Brain microvascular endothelial cell (primary cell): Measurements from ENCODE around the gene DICER1.

Source experiments
- DNase-seq: peaks from one replicate; pipeline ENCODE4 v3.0.0-alpha.2; 2020
- H3K27ac ChIP-seq: fragments of 250-450 bp; sonication (Bioruptor Pico); 2 replicates; pipeline ENCODE4 v1.5.1; 2020; ENCODE audit warnings: mild to moderate bottlenecking, moderate library complexity
- H3K27me3 ChIP-seq: fragments of 250-450 bp; sonication (Bioruptor Pico); replicated peaks from 2 replicates; pipeline ENCODE4 v1.5.1; 2020; ENCODE audit warnings: mild to moderate bottlenecking
- H3K36me3 ChIP-seq: fragments of 250-450 bp; sonication (Bioruptor Pico); replicated peaks from 2 replicates; pipeline ENCODE4 v1.5.1; 2020; ENCODE audit warnings: mild to moderate bottlenecking
- H3K4me3 ChIP-seq: 2 replicates; pipeline ENCODE4 v1.5.1; 2011; ENCODE audit warnings: low read depth, mild to moderate bottlenecking, control low read depth, low read length, moderate library complexity
- CTCF ChIP-seq: IDR thresholded peaks from 2 replicates; pipeline ENCODE4 v1.5.1; 2011; ENCODE audit warnings: low read depth, mild to moderate bottlenecking, moderate library complexity, low read length, control low read depth, inconsistent platforms; ENCODE audit errors: missing control alignments
- in situ Hi-C: cut with HindIII; loops from 2 replicates; pipeline ENCODE4 v1.10.0; 2017; ENCODE audit warnings: low sequenced_read_pairs, low pct_ligation_motif_present

The DICER1 gene

GRCh38 chr14:95104911-95105310 is 52.4 kb downstream of the DICER1 start:
- no peak for TF ChIP-seq CTCF
- in situ Hi-C loops = no loop called here

GRCh38 chr14:95102680-95103044 is 54.7 kb downstream of the DICER1 start:
- Histone ChIP-seq H3K4me3 (no peak overlapping the region), H3K27me3 (no peaks in the 10 kb centered on the region), H3K27ac (no peak overlapping the region), H3K36me3 (peaks cover 30% of the 10 kb centered on the region)
- TF ChIP-seq CTCF = no peak
- no peak for DNase-seq
- in situ Hi-C loops = no loop called here

More at GRCh38 chr14:95104911-95105310, 52.4 kb downstream of the DICER1 start:
- no peak for DNase-seq
- Histone ChIP-seq H3K4me3 (no peak overlapping the region), H3K36me3 (peaks cover 47% of the 10 kb centered on the region), H3K27me3 (no peaks in the 10 kb centered on the region), H3K27ac (no peak overlapping the region)

- no peak overlapping the region for H3K27ac ChIP-seq
- in situ Hi-C loops = no loop called here
- H3K27me3 ChIP-seq = no peaks in the 10 kb centered on the region
- DNase-seq = no peak
- no peak for TF ChIP-seq CTCF
- no peak overlapping the region for H3K4me3 ChIP-seq
- peaks cover 27% of the 10 kb centered on the region for H3K36me3 ChIP-seq
These were observed 55.3 kb downstream of the DICER1 start for GRCh38 chr14:95101736-95102679.

- in situ Hi-C loops = no loop called here
- H3K27ac ChIP-seq = no peak overlapping the region
- DNase-seq = peak; percentile 64
- TF ChIP-seq CTCF = peak; percentile 88
- H3K27me3 ChIP-seq = no peaks in the 10 kb centered on the region
- H3K36me3 ChIP-seq = peaks cover 35% of the 10 kb centered on the region
- H3K4me3 ChIP-seq = no peak overlapping the region
These were observed 58.2 kb downstream of the DICER1 start for GRCh38 chr14:95098984-95099599.

GRCh38 chr14:95097385-95097784 is 59.9 kb downstream of the DICER1 start:
- DNase-seq = no peak
- in situ Hi-C loops = no loop called here
- H3K27ac ChIP-seq = no peak overlapping the region

More at GRCh38 chr14:95097385-95097784, 59.9 kb downstream of the DICER1 start:
- TF ChIP-seq CTCF = no peak
- no peaks in the 10 kb centered on the region for H3K27me3 ChIP-seq
- no peak overlapping the region for H3K4me3 ChIP-seq
- peaks cover 29% of the 10 kb centered on the region for H3K36me3 ChIP-seq
